Keratinocyte (primary cell): ENCODE data around the gene SLC25A12. TPM values are rescaled to one million over a fixed set of nuclear protein-coding genes. Genes with fewer than 3 reads are reported as not detected.

Source experiments
- DNase-seq: peaks from one replicate; pipeline ENCODE4 v3.0.0-alpha.2; 2011; ENCODE audit warnings: low read depth, missing footprints, low spot score
- FAIRE-seq: peaks from 2 replicates; lab custom pipeline; 2011; peaks lifted over from hg19 to GRCh38; lab: Jason Lieb, UNC
- H2AFZ ChIP-seq: 2 replicates; pipeline ENCODE4 v1.6.0; 2012; ENCODE audit warnings: low read length, control low read depth, inconsistent platforms; ENCODE audit not compliant: control insufficient read depth
- H3K27ac ChIP-seq: 2 replicates; pipeline ENCODE4 v1.5.1; 2011; ENCODE audit warnings: low read length; ENCODE audit not compliant: control insufficient read depth, insufficient read depth
- H3K27me3 ChIP-seq: 3 replicates; pipeline ENCODE4 v1.6.0; 2011; ENCODE audit warnings: low read length; ENCODE audit not compliant: control insufficient read depth, insufficient read depth; ENCODE audit errors: extremely low read depth
- H3K36me3 ChIP-seq, 2 experiments: 2 replicates in 1 of 2; 3 replicates in 1 of 2; pipeline ENCODE4 v1.5.1; 2011; ENCODE audit warnings: low read length in 2 of 2, mild to moderate bottlenecking in 1 of 2; ENCODE audit not compliant: control insufficient read depth in 2 of 2, insufficient read depth in 2 of 2; ENCODE audit errors: extremely low read depth in 1 of 2
- H3K4me1 ChIP-seq: 3 replicates; pipeline ENCODE4 v1.5.1; 2011; ENCODE audit warnings: low read length; ENCODE audit not compliant: control insufficient read depth, insufficient read depth; ENCODE audit errors: extremely low read depth
- H3K4me2 ChIP-seq: 3 replicates; pipeline ENCODE4 v1.6.0; 2011; ENCODE audit warnings: low read depth, low read length; ENCODE audit not compliant: control insufficient read depth, insufficient read depth; ENCODE audit errors: extremely low read depth
- H3K4me3 ChIP-seq, 3 experiments: fragments of 200-600 bp in 1 of 3; sonication (generic) in 1 of 3; 2 replicates in 2 of 3; 3 replicates in 1 of 3; pipeline ENCODE4 v1.5.1; 2011 to 2016; ENCODE audit warnings: low read length in 3 of 3, mild to moderate bottlenecking in 3 of 3, control low read depth in 2 of 3, inconsistent platforms in 1 of 3, low read depth in 1 of 3, mixed read lengths in 1 of 3, mixed run types in 1 of 3, moderate library complexity in 1 of 3; ENCODE audit not compliant: control insufficient read depth in 2 of 3, insufficient read depth in 2 of 3; ENCODE audit errors: extremely low read depth in 1 of 3
- H3K79me2 ChIP-seq: 2 replicates; pipeline ENCODE4 v1.6.0; 2012; ENCODE audit warnings: low read length; ENCODE audit not compliant: control insufficient read depth, insufficient read depth
- H3K9ac ChIP-seq: 3 replicates; pipeline ENCODE4 v1.6.0; 2011; ENCODE audit warnings: low read length; ENCODE audit not compliant: control insufficient read depth, insufficient read depth; ENCODE audit errors: extremely low read depth
- H3K9me1 ChIP-seq: 3 replicates; pipeline ENCODE4 v1.6.0; 2011; ENCODE audit warnings: low read length; ENCODE audit not compliant: control insufficient read depth, insufficient read depth; ENCODE audit errors: extremely low read depth
- H3K9me3 ChIP-seq: 2 replicates; pipeline ENCODE4 v1.5.1; 2012; ENCODE audit warnings: low read depth, low read length; ENCODE audit not compliant: control insufficient read depth
- H4K20me1 ChIP-seq: 3 replicates; pipeline ENCODE4 v1.6.0; 2011; ENCODE audit warnings: low read length; ENCODE audit not compliant: control insufficient read depth, insufficient read depth; ENCODE audit errors: extremely low read depth
- EZH2 ChIP-seq: IDR thresholded peaks from one replicate; pipeline ENCODE4 v1.6.1; 2012; ENCODE audit warnings: inconsistent platforms, mild to moderate bottlenecking, low read length, moderate library complexity
- dilution Hi-C: fragments of 300-500 bp; cut with MboI; formaldehyde crosslinking; loops from one replicate; pipeline ENCODE4 v1.7.0; 2020; ENCODE audit warnings: low sequenced_read_pairs; ENCODE audit not compliant: extremely low pct_ligation_motif_present
- polyA plus RNA-seq, 5 experiments: library from polyadenylated mRNA; depleted of rRNA in 3 of 5; stranded (reverse) in 3 of 5; stranded (forward) in 1 of 5; unstranded in 1 of 5; fragments of >200 nt; gene quantifications; 1 replicate in 1 of 5; 2 replicates in 3 of 5; 3 replicates in 1 of 5; pipeline versions ENCODE4 v1.2.1 to v1.2.3, GENCODE V29; 2011 to 2012; ENCODE audit warnings: missing spikeins in 2 of 5, low read depth in 1 of 5, low replicate concordance in 1 of 5
- TF ChIP-seq, protein P1 (sequence below), 3 experiments: IDR thresholded peaks in 1 of 3; conservative IDR thresholded peaks in 1 of 3; optimal IDR thresholded peaks in 1 of 3; 2 replicates in 2 of 3; 3 replicates in 1 of 3; pipeline versions ENCODE3 to v1.5.1; 2011; ENCODE audit warnings: low read length in 3 of 3, mild to moderate bottlenecking in 3 of 3, moderate library complexity in 2 of 3, control low read depth in 1 of 3, inconsistent platforms in 1 of 3; ENCODE audit not compliant: insufficient read depth in 2 of 3; ENCODE audit errors: extremely low read depth in 1 of 3

The SLC25A12 gene
- polyA plus RNA-seq, 1 donor (not counting 4 experiments of a cell fraction or from before 2014, with no cell fraction given): 27.7 TPM

- Histone ChIP-seq H3K9me1 (no peaks in the 10 kb centered on the region), H3K4me3 (no peak overlapping the region), H2AFZ (no peak overlapping the region), H3K9ac (no peak overlapping the region), H3K79me2 (no peaks in the 10 kb centered on the region), H3K4me2 (no peak overlapping the region), H3K36me3 (peaks cover 2 to 4% of the 10 kb centered on the region in 2 experiments), H3K27ac (no peak overlapping the region), H3K27me3 (no peaks in the 10 kb centered on the region), H3K4me1 (peaks cover 4% of the 10 kb centered on the region), H4K20me1 (no peaks in the 10 kb centered on the region), H3K9me3 (no peaks in the 10 kb centered on the region)
- TF ChIP-seq EZH2: no peak
- TF ChIP-seq, protein P1, sequence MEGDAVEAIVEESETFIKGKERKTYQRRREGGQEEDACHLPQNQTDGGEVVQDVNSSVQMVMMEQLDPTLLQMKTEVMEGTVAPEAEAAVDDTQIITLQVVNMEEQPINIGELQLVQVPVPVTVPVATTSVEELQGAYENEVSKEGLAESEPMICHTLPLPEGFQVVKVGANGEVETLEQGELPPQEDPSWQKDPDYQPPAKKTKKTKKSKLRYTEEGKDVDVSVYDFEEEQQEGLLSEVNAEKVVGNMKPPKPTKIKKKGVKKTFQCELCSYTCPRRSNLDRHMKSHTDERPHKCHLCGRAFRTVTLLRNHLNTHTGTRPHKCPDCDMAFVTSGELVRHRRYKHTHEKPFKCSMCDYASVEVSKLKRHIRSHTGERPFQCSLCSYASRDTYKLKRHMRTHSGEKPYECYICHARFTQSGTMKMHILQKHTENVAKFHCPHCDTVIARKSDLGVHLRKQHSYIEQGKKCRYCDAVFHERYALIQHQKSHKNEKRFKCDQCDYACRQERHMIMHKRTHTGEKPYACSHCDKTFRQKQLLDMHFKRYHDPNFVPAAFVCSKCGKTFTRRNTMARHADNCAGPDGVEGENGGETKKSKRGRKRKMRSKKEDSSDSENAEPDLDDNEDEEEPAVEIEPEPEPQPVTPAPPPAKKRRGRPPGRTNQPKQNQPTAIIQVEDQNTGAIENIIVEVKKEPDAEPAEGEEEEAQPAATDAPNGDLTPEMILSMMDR (optimal IDR thresholded peaks at IDR 0.05 in 1 of 3, IDR thresholded peaks at IDR 0.05 in 1 of 3, conservative IDR thresholded peaks at IDR 0.05 in 1 of 3; ENCODE audit: extremely low read depth in 1 of 3, insufficient read depth in 2 of 3, low read length in 3 of 3): no peak
- dilution Hi-C loops: no loop called here
- DNase-seq: no peak
- no peak for FAIRE-seq
These were observed 41.6 kb downstream of the SLC25A12 start for GRCh38 chr2:171852366-171852888.

DNA sequence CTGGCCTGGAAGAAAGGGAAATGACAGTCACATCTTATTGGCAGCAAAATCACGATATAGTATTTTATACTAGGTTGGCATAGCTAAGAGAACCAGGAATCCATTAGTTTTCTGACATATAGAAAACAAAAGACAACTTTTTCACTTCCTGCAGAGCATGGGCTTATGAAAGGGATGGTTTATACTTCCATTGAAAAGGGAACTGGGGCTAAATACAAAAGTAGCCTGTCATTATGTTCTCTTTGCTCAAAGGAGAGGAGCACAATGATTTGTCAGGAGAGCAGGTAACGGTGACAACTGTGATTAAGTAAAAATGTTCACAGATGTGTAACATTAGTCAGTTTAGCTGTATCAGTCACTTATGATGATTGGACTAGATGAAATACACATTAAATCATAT lies 46.4 kb downstream of the SLC25A12 start:
- H4K20me1 ChIP-seq: no peaks in the 10 kb centered on the region
- no peaks in the 10 kb centered on the region for H3K79me2 ChIP-seq
- H3K36me3 ChIP-seq: no peaks in the 10 kb centered on the region
- TF ChIP-seq EZH2: no peak
- TF ChIP-seq, protein P1 (optimal IDR thresholded peaks at IDR 0.05 in 1 of 3, IDR thresholded peaks at IDR 0.05 in 1 of 3, conservative IDR thresholded peaks at IDR 0.05 in 1 of 3; ENCODE audit: extremely low read depth in 1 of 3, insufficient read depth in 2 of 3, low read length in 3 of 3): no peak
- no peaks in the 10 kb centered on the region for H3K9me3 ChIP-seq
- H3K9me1 ChIP-seq: no peaks in the 10 kb centered on the region
- no peak overlapping the region for H3K9ac ChIP-seq
- no peaks in the 10 kb centered on the region for H3K27me3 ChIP-seq
- H3K4me2 ChIP-seq: no peak overlapping the region
- no peak overlapping the region for H2AFZ ChIP-seq
- no peaks in the 10 kb centered on the region for H3K4me1 ChIP-seq
- H3K4me3 ChIP-seq: no peak overlapping the region
- H3K27ac ChIP-seq: no peak overlapping the region
- no peak for FAIRE-seq
- no peak for DNase-seq
- dilution Hi-C loops: no loop called here
